GM13976 (cell line): ENCODE data around the gene TMEM208.

Experiments
- DNase-seq: peaks from one replicate; pipeline ENCODE4 v3.0.0; 2012; ENCODE audit warnings: low spot score
- in situ Hi-C: fragments of 300-500 bp; cut with MboI; formaldehyde crosslinking; loops from one replicate; pipeline ENCODE4 v1.12.0; 2022; ENCODE audit warnings: low sequenced_read_pairs, mixed read lengths, inconsistent platforms; ENCODE audit not compliant: unreplicated experiment
- TF ChIP-seq, protein P1 (sequence below): IDR thresholded peaks from 2 replicates; pipeline ENCODE4 v1.5.1; 2012; ENCODE audit warnings: borderline replicate concordance, mild to moderate bottlenecking; ENCODE audit not compliant: insufficient read depth; ENCODE audit errors: extremely low read depth, missing control alignments, control extremely low read depth

The TMEM208 gene

DNA sequence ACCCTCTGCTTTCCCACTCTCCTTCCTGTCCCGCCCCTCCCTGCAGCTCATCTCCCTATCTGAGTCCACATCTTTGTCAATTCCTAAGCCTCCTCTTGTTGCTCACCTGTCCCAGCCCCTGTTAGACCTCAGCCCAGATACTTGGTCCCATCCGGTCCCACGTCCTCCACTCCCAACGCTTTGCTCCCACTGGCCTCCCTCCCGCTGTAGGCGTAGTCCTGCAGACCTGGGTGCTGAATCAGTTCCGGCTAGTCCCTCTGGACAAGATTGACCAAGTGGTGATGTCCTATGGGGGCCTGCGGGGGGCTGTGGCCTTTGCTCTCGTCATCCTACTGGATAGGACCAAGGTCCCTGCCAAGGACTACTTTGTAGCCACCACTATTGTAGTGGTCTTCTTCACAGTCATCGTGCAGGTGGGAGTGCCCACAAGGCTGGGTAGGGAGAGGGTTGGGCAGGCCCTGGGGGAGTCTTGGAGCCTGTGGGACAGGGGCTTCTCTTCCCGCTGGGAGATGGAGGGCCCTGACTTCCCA, 29.8 kb downstream of the TMEM208 start:
- TF ChIP-seq, protein P1, sequence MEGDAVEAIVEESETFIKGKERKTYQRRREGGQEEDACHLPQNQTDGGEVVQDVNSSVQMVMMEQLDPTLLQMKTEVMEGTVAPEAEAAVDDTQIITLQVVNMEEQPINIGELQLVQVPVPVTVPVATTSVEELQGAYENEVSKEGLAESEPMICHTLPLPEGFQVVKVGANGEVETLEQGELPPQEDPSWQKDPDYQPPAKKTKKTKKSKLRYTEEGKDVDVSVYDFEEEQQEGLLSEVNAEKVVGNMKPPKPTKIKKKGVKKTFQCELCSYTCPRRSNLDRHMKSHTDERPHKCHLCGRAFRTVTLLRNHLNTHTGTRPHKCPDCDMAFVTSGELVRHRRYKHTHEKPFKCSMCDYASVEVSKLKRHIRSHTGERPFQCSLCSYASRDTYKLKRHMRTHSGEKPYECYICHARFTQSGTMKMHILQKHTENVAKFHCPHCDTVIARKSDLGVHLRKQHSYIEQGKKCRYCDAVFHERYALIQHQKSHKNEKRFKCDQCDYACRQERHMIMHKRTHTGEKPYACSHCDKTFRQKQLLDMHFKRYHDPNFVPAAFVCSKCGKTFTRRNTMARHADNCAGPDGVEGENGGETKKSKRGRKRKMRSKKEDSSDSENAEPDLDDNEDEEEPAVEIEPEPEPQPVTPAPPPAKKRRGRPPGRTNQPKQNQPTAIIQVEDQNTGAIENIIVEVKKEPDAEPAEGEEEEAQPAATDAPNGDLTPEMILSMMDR = no peak
- no peak for DNase-seq
- in situ Hi-C loops = loop anchor here (25.0 kb wide), 1 partner anchor 156 kb away; the partner anchor contains the start of gene ZDHHC1

DNA sequence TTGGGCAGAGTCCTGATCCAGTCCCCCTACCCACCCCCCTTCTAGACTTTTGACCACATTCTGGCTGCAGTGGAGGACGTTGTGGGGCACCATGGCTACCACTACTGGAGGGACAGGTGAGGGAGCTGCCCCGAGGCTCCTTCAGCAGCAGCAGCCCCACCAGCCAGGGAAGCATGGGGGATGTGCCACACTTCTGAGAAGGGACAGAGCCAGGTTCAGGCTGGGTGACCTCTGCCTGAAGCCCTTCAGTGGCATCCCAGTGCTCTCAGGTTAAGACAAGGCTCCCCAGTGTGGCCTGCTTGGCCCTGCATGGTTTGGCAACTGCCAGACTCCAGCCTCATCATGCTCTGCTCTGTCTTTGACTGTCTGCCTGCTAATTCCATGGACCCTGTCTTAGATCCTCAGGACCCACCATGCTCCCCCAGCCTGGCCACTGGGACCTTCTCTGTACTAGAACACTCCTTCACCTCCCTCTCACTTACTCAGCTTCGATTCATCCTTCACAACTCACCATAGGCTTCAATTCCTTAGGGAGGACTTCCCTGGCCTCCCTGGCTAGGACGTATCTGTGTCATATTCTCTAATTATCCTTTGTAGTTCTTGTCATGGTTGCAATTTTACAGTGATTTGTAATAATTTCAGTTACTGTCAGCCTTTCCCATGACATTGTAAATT, 30.7 kb downstream of the TMEM208 start:
- DNase-seq = no peak
- in situ Hi-C loops = loop anchor here (25.0 kb wide), 1 partner anchor 155 kb away; the partner anchor contains the start of gene ZDHHC1
- TF ChIP-seq, protein P1 = no peak

DNA sequence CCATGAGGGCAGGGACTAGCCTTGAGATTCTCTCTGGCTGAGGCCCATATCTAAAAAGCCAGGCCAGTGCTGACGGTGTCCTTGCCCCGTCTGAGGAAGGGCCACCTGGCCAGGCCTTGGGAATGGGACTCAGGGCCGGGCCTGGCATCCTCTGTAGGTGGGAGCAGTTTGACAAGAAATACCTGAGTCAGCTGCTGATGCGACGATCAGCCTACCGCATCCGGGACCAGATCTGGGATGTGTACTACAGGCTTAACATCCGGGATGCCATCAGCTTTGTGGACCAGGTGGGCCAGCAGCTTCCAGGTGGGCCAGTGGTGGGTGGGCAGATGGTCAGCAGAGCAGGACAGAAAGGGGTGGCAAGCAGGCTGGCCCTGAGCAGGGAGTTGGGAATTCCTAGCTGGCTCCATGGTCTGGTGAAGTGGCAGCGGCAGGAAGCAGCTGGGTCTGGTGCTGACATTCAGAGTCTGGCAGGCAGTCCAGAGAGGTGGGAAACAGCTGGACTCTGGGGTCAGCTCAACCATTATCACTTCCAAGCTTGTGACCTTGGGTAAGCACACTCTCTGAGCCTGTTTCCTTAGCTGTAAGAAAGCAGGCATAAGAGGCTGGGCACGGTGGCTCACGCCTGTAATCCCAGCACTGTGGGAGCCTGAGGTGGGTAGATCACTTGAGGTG, 31.4 kb downstream of the TMEM208 start:
- no peak for DNase-seq
- TF ChIP-seq, protein P1 = no peak
- in situ Hi-C loops = loop anchor here (25.0 kb wide), 1 partner anchor 154 kb away; the partner anchor contains the start of gene ZDHHC1

DNA sequence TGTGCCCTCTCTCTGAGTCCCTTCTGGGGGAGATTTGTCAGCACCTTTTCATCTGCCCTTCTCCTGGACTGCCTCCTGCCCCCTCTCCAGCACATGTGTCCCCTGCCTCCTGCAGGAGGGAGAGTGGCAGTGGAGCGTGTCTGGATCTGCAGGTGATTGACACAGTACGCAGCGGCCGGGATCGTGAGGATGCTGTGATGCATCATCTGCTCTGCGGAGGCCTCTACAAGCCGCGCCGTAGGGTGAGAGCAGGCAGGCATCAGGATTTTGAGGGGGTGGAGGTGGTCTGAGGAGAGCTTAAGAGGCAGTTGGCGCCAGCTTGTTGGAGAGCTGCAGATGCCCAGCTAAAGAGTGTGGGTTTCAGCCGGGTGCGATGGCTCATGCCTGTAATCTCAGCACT, 32.8 kb downstream of the TMEM208 start:
- TF ChIP-seq, protein P1 = no peak
- in situ Hi-C loops = loop anchor here (25.0 kb wide), 1 partner anchor 153 kb away; the partner anchor contains the start of gene ZDHHC1
- DNase-seq = no peak

DNA sequence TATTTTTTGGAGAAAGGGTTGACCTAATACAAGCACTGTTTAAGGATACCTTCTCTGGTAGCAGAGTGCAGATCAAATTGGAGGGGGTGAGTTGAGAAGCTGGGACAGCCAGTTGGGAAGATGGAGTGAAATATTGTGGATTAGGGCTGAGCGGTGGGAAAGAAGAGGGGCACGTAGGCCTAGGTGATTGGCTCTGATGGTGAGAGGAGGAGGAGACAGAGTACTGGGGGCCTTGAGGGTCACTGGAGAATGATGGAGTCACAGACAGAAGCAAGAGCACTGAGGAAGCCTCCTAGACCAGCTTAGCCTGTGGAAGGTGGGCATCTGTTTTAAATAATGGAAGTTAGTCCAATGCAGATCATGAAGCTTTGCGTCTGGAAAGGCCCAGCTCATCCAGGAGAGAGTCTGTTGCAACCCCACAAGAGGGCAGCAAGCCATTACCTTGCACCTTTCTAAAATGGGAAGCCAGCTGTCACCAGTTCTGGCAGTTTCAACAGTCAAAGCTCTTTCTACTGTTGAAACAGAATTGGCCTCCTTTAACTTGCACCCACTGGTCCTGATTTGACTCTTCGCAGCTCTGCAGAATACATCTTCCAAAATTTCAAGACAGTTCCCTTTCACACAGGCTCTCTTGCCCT, 33.6 kb downstream of the TMEM208 start:
- DNase-seq = peak; percentile 79
- TF ChIP-seq, protein P1 = peak; percentile 56
- in situ Hi-C loops = loop anchor here (25.0 kb wide), 1 partner anchor 152 kb away; the partner anchor contains the start of gene ZDHHC1

DNA sequence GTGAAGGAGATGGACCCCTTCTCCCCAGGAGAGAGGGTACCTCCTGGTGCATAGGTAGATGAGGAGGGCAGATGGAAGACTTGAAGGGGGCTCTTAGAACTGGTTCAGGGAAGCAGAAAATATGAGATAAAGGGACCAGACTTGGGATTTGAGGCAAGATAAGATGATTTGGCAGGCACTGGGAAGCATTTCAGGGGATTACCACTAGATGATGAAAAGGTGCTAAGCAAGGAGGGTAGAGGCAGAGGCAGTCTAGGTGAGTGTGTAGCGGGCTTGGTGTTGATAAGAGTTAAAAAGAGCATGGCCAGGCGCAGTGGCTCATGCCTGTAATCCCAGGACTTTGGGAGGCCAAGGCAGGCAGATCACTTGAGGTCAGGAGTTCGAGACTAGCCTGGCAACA, 36.3 kb downstream of the TMEM208 start:
- in situ Hi-C loops = loop anchor here (25.0 kb wide), 1 partner anchor 149 kb away; the partner anchor contains the start of gene ZDHHC1
- TF ChIP-seq, protein P1 = no peak
- no peak for DNase-seq
